H9 (cell line): ENCODE data around the gene ACTL8. TPM values are rescaled to one million over a fixed set of nuclear protein-coding genes. Genes with fewer than 3 reads are reported as not detected.

Source experiments
- DNase-seq: peaks from one replicate; pipeline ENCODE4 v3.0.0-alpha.2; 2017
- H2AFZ ChIP-seq: one replicate; pipeline ENCODE4 v1.6.1; 2013; ENCODE audit warnings: mild to moderate bottlenecking, low read length, control low read depth, moderate library complexity
- H2AK5ac ChIP-seq: 2 replicates; pipeline ENCODE4 v1.6.1; 2013; ENCODE audit warnings: low read length, control low read depth, mixed read lengths; ENCODE audit not compliant: insufficient read length
- H2BK120ac ChIP-seq: one replicate; pipeline ENCODE4 v1.6.1; 2013; ENCODE audit warnings: low read depth, mild to moderate bottlenecking, low read length, control low read depth, inconsistent platforms; ENCODE audit not compliant: poor library complexity, severe bottlenecking
- H2BK12ac ChIP-seq: 2 replicates; pipeline ENCODE4 v1.6.1; 2013; ENCODE audit warnings: low read length, control low read depth, mixed read lengths, low read depth; ENCODE audit not compliant: insufficient read length
- H2BK15ac ChIP-seq: 2 replicates; pipeline ENCODE4 v1.6.1; 2013; ENCODE audit warnings: low read depth, low read length, control low read depth
- H2BK20ac ChIP-seq: one replicate; pipeline ENCODE4 v1.6.1; 2013; ENCODE audit warnings: low read depth, mild to moderate bottlenecking, low read length, control low read depth, inconsistent platforms; ENCODE audit not compliant: poor library complexity, severe bottlenecking
- H2BK5ac ChIP-seq: 2 replicates; pipeline ENCODE4 v1.6.1; 2013; ENCODE audit warnings: low read length, control low read depth, mixed read lengths; ENCODE audit not compliant: insufficient read length
- H3K14ac ChIP-seq: 2 replicates; pipeline ENCODE4 v1.6.1; 2013; ENCODE audit warnings: low read length, control low read depth; ENCODE audit not compliant: insufficient read depth
- H3K18ac ChIP-seq: 2 replicates; pipeline ENCODE4 v1.6.1; 2013; ENCODE audit warnings: low read depth, mild to moderate bottlenecking, mixed read lengths, low read length, control low read depth; ENCODE audit not compliant: insufficient read length
- H3K23ac ChIP-seq: 2 replicates; pipeline ENCODE4 v1.6.1; 2013; ENCODE audit warnings: low read length, control low read depth, mixed read lengths, low read depth; ENCODE audit not compliant: insufficient read length
- H3K23me2 ChIP-seq: 2 replicates; pipeline ENCODE4 v1.6.1; 2013; ENCODE audit warnings: low read depth, mild to moderate bottlenecking, mixed read lengths, low read length, control low read depth; ENCODE audit not compliant: insufficient read length, poor library complexity, severe bottlenecking
- H3K27ac ChIP-seq: 2 replicates; pipeline ENCODE4 v1.5.1; 2013; ENCODE audit warnings: low read length, control low read depth, mixed read lengths, low read depth; ENCODE audit not compliant: insufficient read length
- H3K27me3 ChIP-seq: 2 replicates; pipeline ENCODE4 v1.6.1; 2013; ENCODE audit warnings: low read length, control low read depth, inconsistent platforms; ENCODE audit not compliant: insufficient read depth
- H3K4ac ChIP-seq: 2 replicates; pipeline ENCODE4 v1.6.1; 2013; ENCODE audit warnings: low read depth, mild to moderate bottlenecking, control low read depth, inconsistent platforms, low read length, moderate library complexity
- H3K4me1 ChIP-seq: 2 replicates; pipeline ENCODE4 v1.6.1; 2013; ENCODE audit warnings: low read length, control low read depth, inconsistent platforms; ENCODE audit not compliant: insufficient read depth
- H3K4me2 ChIP-seq: 2 replicates; pipeline ENCODE4 v1.6.1; 2013; ENCODE audit warnings: low read length, control low read depth, mixed read lengths; ENCODE audit not compliant: insufficient read length, insufficient read depth
- H3K56ac ChIP-seq: 2 replicates; pipeline ENCODE4 v1.6.1; 2013; ENCODE audit warnings: low read depth, mild to moderate bottlenecking, mixed read lengths, low read length, control low read depth; ENCODE audit not compliant: insufficient read length
- H3K79me1 ChIP-seq: 2 replicates; pipeline ENCODE4 v1.6.1; 2013; ENCODE audit warnings: low read depth, mild to moderate bottlenecking, moderate library complexity, low read length, control low read depth, inconsistent platforms; ENCODE audit not compliant: insufficient read depth, poor library complexity, severe bottlenecking
- H3K79me2 ChIP-seq: 2 replicates; pipeline ENCODE4 v1.6.1; 2013; ENCODE audit warnings: low read length, control low read depth, inconsistent platforms; ENCODE audit not compliant: insufficient read depth
- H3K9ac ChIP-seq: 2 replicates; pipeline ENCODE4 v1.6.1; 2013; ENCODE audit warnings: low read length, control low read depth, mixed read lengths; ENCODE audit not compliant: insufficient read length; ENCODE audit errors: extremely low read depth
- H3K9me3 ChIP-seq: one replicate; pipeline ENCODE4 v1.6.1; 2013; ENCODE audit warnings: low read depth, low read length, inconsistent platforms; ENCODE audit not compliant: control insufficient read depth
- H3T11ph ChIP-seq: one replicate; pipeline ENCODE4 v1.6.1; 2013; ENCODE audit warnings: mild to moderate bottlenecking, low read length, control low read depth, inconsistent platforms
- H4K20me1 ChIP-seq: one replicate; pipeline ENCODE4 v1.6.1; 2013; ENCODE audit not compliant: control insufficient read depth, insufficient read length, insufficient read depth
- H4K5ac ChIP-seq: 2 replicates; pipeline ENCODE4 v1.6.1; 2013; ENCODE audit warnings: low read depth, mild to moderate bottlenecking, mixed read lengths, low read length, control low read depth; ENCODE audit not compliant: insufficient read length
- H4K8ac ChIP-seq: replicated peaks from 2 replicates; pipeline ENCODE4 v1.6.1; 2013; ENCODE audit warnings: low read length, control low read depth, mixed read lengths, low read depth; ENCODE audit not compliant: insufficient read length
- H4K91ac ChIP-seq: 2 replicates; pipeline ENCODE4 v1.6.1; 2013; ENCODE audit warnings: low read depth, mild to moderate bottlenecking, moderate library complexity, mixed read lengths, low read length, control low read depth; ENCODE audit not compliant: insufficient read length
- H3K27ac Mint-ChIP-seq, 3 experiments: 2 replicates in 2 of 3; 3 replicates in 1 of 3; pipeline ENCODE4 v1.8.0; 2020 to 2021; ENCODE audit warnings: mixed read lengths in 3 of 3, mild to moderate bottlenecking in 1 of 3, moderate library complexity in 1 of 3
- H3K27me3 Mint-ChIP-seq: 2 replicates; pipeline ENCODE4 v1.8.0; 2021; ENCODE audit warnings: low read depth, mild to moderate bottlenecking, moderate library complexity, mixed read lengths
- H3K36me3 Mint-ChIP-seq, 3 experiments: 2 replicates in 2 of 3; 3 replicates in 1 of 3; pipeline ENCODE4 v1.8.0; 2020 to 2021; ENCODE audit warnings: low read depth in 3 of 3, mixed read lengths in 3 of 3; ENCODE audit not compliant: insufficient read depth in 1 of 3
- H3K4me1 Mint-ChIP-seq, 2 experiments: 2 replicates each; pipeline ENCODE4 v1.8.0; 2020; ENCODE audit warnings: mixed read lengths in 2 of 2
- H3K4me3 Mint-ChIP-seq, 2 experiments: 2 replicates in 1 of 2; 3 replicates in 1 of 2; pipeline ENCODE4 v1.8.0; 2020 to 2021; ENCODE audit warnings: mild to moderate bottlenecking in 2 of 2, mixed read lengths in 2 of 2, moderate library complexity in 1 of 2
- H3K9me3 Mint-ChIP-seq, 2 experiments: 2 replicates in 1 of 2; 3 replicates in 1 of 2; pipeline ENCODE4 v1.8.0; 2020; ENCODE audit warnings: mild to moderate bottlenecking in 2 of 2, mixed read lengths in 2 of 2, moderate library complexity in 1 of 2
- WGBS: extraction: QIAGEN DNeasy Blood & Tissue Kit; methylation state at CpG from one replicate; pipeline ENCODE4 v1.1.7; 2013; ENCODE audit warnings: missing lambda C conversion rate, low lambda C conversion rate, mixed read lengths; ENCODE audit not compliant: insufficient read length; ENCODE audit errors: extremely low coverage; 5-methylcytosine and 5-hydroxymethylcytosine counted together
- total RNA-seq: library from RNA; stranded (reverse); gene quantifications from 2 replicates; pipeline ENCODE4 v1.2.1, GENCODE V29; 2021
- TF ChIP-seq, protein P1 (sequence below): fragments of 200-600 bp; sonication (generic); conservative IDR thresholded peaks from 3 replicates; pipeline ENCODE4 v1.8.0; 2021; ENCODE audit warnings: antibody characterized with exemption, mild to moderate bottlenecking

The ACTL8 gene
- total RNA-seq, 1 experiment from 2014 or later, result not detected

DNA sequence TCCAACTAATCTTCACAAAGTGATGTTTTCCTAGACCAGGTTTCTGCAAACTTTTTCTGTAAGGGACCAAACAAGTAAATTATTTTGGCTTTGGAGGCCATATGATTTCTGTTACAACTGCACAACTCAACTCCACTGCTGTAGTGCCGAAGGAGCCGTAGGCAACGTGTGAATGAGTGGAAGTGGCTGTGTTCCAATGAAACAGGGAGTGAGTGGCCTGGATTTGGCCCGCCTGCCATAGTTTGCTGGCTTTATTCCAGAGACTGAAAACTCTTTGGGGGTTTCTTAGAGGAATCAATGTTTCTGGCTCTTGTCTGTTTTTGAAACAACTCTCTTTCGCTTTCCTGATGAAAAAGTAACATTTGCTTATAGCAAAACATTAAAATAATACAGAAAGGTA lies 12.6 kb upstream of the ACTL8 start:
- Histone ChIP-seq H4K5ac (no peak overlapping the region), H2AFZ (no peak overlapping the region), H3K18ac (no peak overlapping the region), H3K23ac (no peak overlapping the region), H2BK12ac (no peak overlapping the region), H3K79me1 (no peaks in the 10 kb centered on the region), H4K20me1 (no peaks in the 10 kb centered on the region), H3K9me3 (no peaks in the 10 kb centered on the region), H4K8ac (no peak overlapping the region), H3K27me3 (no peaks in the 10 kb centered on the region), H3K4ac (no peak overlapping the region), H2BK120ac (no peak overlapping the region), H2BK20ac (no peak overlapping the region), H3T11ph (no peak overlapping the region), H3K79me2 (no peaks in the 10 kb centered on the region), H3K9ac (no peak overlapping the region), H2AK5ac (no peak overlapping the region), H3K27ac (no peak overlapping the region), H3K4me2 (no peak overlapping the region), H3K23me2 (no peaks in the 10 kb centered on the region), H2BK5ac (no peak overlapping the region), H3K56ac (no peak overlapping the region), H3K4me1 (no peaks in the 10 kb centered on the region), H4K91ac (no peak overlapping the region), H3K14ac (no peak overlapping the region), H2BK15ac (no peak overlapping the region)
- Mint-ChIP-seq H3K27me3 (peaks cover 3% of the 10 kb centered on the region; the same call in 1 of the 2 replicates), H3K4me3 (no peak overlapping the region), H3K4me1 (peaks cover 9 to 27% of the 10 kb centered on the region in 2 experiments), H3K36me3 (no peaks in the 10 kb centered on the region), H3K27ac (no peak overlapping the region), H3K9me3 (no peaks in the 10 kb centered on the region)
- DNase-seq, result no peak
- TF ChIP-seq, protein P1, sequence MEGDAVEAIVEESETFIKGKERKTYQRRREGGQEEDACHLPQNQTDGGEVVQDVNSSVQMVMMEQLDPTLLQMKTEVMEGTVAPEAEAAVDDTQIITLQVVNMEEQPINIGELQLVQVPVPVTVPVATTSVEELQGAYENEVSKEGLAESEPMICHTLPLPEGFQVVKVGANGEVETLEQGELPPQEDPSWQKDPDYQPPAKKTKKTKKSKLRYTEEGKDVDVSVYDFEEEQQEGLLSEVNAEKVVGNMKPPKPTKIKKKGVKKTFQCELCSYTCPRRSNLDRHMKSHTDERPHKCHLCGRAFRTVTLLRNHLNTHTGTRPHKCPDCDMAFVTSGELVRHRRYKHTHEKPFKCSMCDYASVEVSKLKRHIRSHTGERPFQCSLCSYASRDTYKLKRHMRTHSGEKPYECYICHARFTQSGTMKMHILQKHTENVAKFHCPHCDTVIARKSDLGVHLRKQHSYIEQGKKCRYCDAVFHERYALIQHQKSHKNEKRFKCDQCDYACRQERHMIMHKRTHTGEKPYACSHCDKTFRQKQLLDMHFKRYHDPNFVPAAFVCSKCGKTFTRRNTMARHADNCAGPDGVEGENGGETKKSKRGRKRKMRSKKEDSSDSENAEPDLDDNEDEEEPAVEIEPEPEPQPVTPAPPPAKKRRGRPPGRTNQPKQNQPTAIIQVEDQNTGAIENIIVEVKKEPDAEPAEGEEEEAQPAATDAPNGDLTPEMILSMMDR, result no peak
- WGBS, result no CpG with 5 or more reads among the region's 5 CpGs
